Measurements from ENCODE around the gene RCOR1.

The RCOR1 gene

GRCh38 chr14:102662636-102663430 is 70.4 kb downstream of the RCOR1 start:
- Histone ChIP-seq H3K9ac (ENCODE audit: low read length) (no peak overlapping the region), H3K27me3 (ENCODE audit: low read depth, low read length) (no peaks in the 10 kb centered on the region), H3K27ac (ENCODE audit: low read length) (no peak overlapping the region), H2AFZ (ENCODE audit: low read depth, low read length) (no peak overlapping the region), H3K4me1 (ENCODE audit: low read length) (no peaks in the 10 kb centered on the region), H3K36me3 (replicated peaks; ENCODE audit: low read depth, low read length) (no peaks in the 10 kb centered on the region), H4K20me1 (ENCODE audit: insufficient read depth, low read length) (peaks cover 54% of the 10 kb centered on the region), H3K9me3 (ENCODE audit: insufficient read depth, low read length) (no peaks in the 10 kb centered on the region), H3K79me2 (ENCODE audit: low read length) (peaks cover 59% of the 10 kb centered on the region), H3K4me3 (ENCODE audit: low read length) (no peak overlapping the region), H3K4me2 (ENCODE audit: low read length) (no peak overlapping the region)
- TF ChIP-seq CTCF (IDR thresholded peaks at IDR 0.05; ENCODE audit: low read depth, low read length) (no peak), EZH2phosphoT487 (IDR thresholded peaks at IDR 0.05; ENCODE audit: low read depth) (no peak)

DNA sequence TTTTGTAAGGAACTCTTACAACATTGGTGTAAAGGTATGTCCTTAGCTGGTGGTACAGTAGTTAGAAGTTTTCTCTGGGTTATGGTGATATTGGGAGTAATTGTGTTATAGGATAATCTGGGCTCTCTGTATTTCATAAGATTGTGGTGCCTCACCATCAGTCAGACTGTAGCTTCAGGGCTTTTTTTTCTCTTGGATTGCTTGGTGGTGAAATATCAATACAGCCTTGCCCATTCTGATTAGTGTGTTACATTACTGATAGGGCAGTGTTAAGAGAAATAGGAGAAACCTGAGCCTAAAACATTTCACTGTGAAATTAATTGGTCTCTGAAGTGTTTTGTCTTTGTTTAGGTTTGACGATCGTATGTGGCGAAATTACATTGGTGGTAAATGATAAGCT is 71.0 kb downstream of the RCOR1 start:
- H3K27ac ChIP-seq (ENCODE audit: low read length) = no peak overlapping the region
- H3K36me3 ChIP-seq (replicated peaks; ENCODE audit: low read depth, low read length) = no peaks in the 10 kb centered on the region
- no peak overlapping the region for H2AFZ ChIP-seq (ENCODE audit: low read depth, low read length)
- peaks cover 53% of the 10 kb centered on the region for H4K20me1 ChIP-seq (ENCODE audit: insufficient read depth, low read length)
- no peaks in the 10 kb centered on the region for H3K27me3 ChIP-seq (ENCODE audit: low read depth, low read length)
- H3K4me3 ChIP-seq (ENCODE audit: low read length) = no peak overlapping the region
- no peak for TF ChIP-seq EZH2phosphoT487 (IDR thresholded peaks at IDR 0.05; ENCODE audit: low read depth)
- no peak for TF ChIP-seq CTCF (IDR thresholded peaks at IDR 0.05; ENCODE audit: low read depth, low read length)
- H3K79me2 ChIP-seq (ENCODE audit: low read length) = peaks cover 59% of the 10 kb centered on the region
- no peak overlapping the region for H3K4me2 ChIP-seq (ENCODE audit: low read length)
- no peaks in the 10 kb centered on the region for H3K9me3 ChIP-seq (ENCODE audit: insufficient read depth, low read length)
- H3K9ac ChIP-seq (ENCODE audit: low read length) = no peak overlapping the region
- peaks cover 4% of the 10 kb centered on the region; the same call in 1 of the 2 replicates for H3K4me1 ChIP-seq (ENCODE audit: low read length)

DNA sequence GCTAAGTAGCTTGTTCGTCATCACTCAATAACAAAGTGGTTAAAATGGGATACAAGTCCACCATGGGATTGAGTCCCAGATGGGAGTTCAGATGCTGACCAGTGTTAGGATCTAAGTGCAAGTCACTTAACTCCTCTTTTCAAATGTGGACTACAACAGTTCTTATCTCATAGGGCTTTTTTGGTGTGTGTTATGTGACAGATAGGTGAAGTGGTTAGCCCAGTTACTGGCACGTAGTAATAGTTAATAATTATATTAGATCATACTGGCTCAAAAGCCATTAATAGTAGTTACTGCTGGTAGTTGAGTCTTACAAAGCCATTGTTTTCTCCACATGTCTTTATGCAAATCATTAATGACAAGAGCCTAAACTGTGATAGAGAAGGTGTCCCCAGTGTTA is 73.2 kb downstream of the RCOR1 start:
- Histone ChIP-seq H3K27me3 (ENCODE audit: low read depth, low read length) (no peaks in the 10 kb centered on the region), H4K20me1 (ENCODE audit: insufficient read depth, low read length) (peaks cover 35% of the 10 kb centered on the region), H3K36me3 (replicated peaks; ENCODE audit: low read depth, low read length) (peaks cover 4% of the 10 kb centered on the region), H3K4me3 (ENCODE audit: low read length) (no peak overlapping the region), H3K27ac (ENCODE audit: low read length) (no peak overlapping the region), H2AFZ (ENCODE audit: low read depth, low read length) (no peak overlapping the region), H3K4me1 (ENCODE audit: low read length) (peaks cover 22% of the 10 kb centered on the region), H3K4me2 (ENCODE audit: low read length) (no peak overlapping the region), H3K79me2 (ENCODE audit: low read length) (peaks cover 42% of the 10 kb centered on the region), H3K9me3 (ENCODE audit: insufficient read depth, low read length) (no peaks in the 10 kb centered on the region), H3K9ac (ENCODE audit: low read length) (no peak overlapping the region)
- TF ChIP-seq EZH2phosphoT487 (IDR thresholded peaks at IDR 0.05; ENCODE audit: low read depth) = no peak
- TF ChIP-seq CTCF (IDR thresholded peaks at IDR 0.05; ENCODE audit: low read depth, low read length) = no peak

GRCh38 chr14:102666635-102667034 is 74.2 kb downstream of the RCOR1 start:
- peaks cover 5% of the 10 kb centered on the region; the same call in 1 of the 2 replicates for H3K9me3 ChIP-seq (ENCODE audit: insufficient read depth, low read length)
- H3K9ac ChIP-seq (ENCODE audit: low read length) = no peak overlapping the region
- H3K27me3 ChIP-seq (ENCODE audit: low read depth, low read length) = no peaks in the 10 kb centered on the region
- peaks cover 29% of the 10 kb centered on the region for H4K20me1 ChIP-seq (ENCODE audit: insufficient read depth, low read length)
- H2AFZ ChIP-seq (ENCODE audit: low read depth, low read length) = no peak overlapping the region
- peaks cover 29% of the 10 kb centered on the region for H3K4me1 ChIP-seq (ENCODE audit: low read length)
- H3K27ac ChIP-seq (ENCODE audit: low read length) = no peak overlapping the region
- no peak overlapping the region for H3K4me2 ChIP-seq (ENCODE audit: low read length)
- H3K4me3 ChIP-seq (ENCODE audit: low read length) = no peak overlapping the region
- no peak for TF ChIP-seq EZH2phosphoT487 (IDR thresholded peaks at IDR 0.05; ENCODE audit: low read depth)
- TF ChIP-seq CTCF (IDR thresholded peaks at IDR 0.05; ENCODE audit: low read depth, low read length) = no peak
- H3K36me3 ChIP-seq (replicated peaks; ENCODE audit: low read depth, low read length) = peaks cover 10% of the 10 kb centered on the region
- peaks cover 45% of the 10 kb centered on the region for H3K79me2 ChIP-seq (ENCODE audit: low read length)

All from OCI-LY3 (cell line).